ENCODE results near the gene ADGRA3.

DNA sequence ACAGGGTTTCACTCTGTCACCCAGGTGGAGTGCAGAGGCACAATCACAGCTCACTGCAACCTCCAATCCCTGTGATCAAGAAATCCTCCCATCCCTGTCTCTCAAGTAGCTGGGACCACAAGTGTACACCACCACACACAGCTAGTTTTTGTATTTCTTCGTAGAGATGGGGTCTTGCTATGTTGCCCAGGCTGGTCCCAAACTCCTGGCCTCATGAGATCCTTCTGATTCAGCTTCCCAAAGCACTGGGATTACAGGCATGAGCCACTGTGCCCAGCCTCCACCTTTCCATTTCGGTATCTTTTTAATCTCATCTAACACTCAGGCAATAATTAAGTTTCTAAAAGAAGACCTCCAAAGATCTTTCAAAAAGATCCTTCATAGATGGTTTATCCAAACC lies 22.9 kb downstream of the ADGRA3 start:
- TF ChIP-seq, protein P1, sequence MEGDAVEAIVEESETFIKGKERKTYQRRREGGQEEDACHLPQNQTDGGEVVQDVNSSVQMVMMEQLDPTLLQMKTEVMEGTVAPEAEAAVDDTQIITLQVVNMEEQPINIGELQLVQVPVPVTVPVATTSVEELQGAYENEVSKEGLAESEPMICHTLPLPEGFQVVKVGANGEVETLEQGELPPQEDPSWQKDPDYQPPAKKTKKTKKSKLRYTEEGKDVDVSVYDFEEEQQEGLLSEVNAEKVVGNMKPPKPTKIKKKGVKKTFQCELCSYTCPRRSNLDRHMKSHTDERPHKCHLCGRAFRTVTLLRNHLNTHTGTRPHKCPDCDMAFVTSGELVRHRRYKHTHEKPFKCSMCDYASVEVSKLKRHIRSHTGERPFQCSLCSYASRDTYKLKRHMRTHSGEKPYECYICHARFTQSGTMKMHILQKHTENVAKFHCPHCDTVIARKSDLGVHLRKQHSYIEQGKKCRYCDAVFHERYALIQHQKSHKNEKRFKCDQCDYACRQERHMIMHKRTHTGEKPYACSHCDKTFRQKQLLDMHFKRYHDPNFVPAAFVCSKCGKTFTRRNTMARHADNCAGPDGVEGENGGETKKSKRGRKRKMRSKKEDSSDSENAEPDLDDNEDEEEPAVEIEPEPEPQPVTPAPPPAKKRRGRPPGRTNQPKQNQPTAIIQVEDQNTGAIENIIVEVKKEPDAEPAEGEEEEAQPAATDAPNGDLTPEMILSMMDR (IDR thresholded peaks at IDR 0.05; ENCODE audit: insufficient read depth, low read length, poor library complexity, severe bottlenecking) = no peak
- no peak for TF ChIP-seq EZH2phosphoT487 (conservative IDR thresholded peaks at IDR 0.05; ENCODE audit: low read length)

Data from SU-DHL-6 (cell line).